Subcutaneous adipose tissue (tissue), 4 donors: Measurements from ENCODE around the gene CBLC. TPM values are rescaled to one million over a fixed set of nuclear protein-coding genes. Genes with fewer than 3 reads are reported as not detected.

Experiments used
- CTCF ChIP-seq: fragments of 450-650 bp; IDR thresholded peaks from one replicate; pipeline ENCODE4 v1.5.1; 2016; ENCODE audit warnings: low read depth, mild to moderate bottlenecking, control low read depth, antibody characterized with exemption, moderate library complexity
- total RNA-seq, 4 donors: library from RNA; depleted of rRNA; stranded (reverse); fragments of >200 nt; gene quantifications; one replicate each; pipeline ENCODE4 v1.1.0, GENCODE V29; 2016

The CBLC gene
- total RNA-seq, 4 donors from 2014 or later = not detected

- TF ChIP-seq CTCF = no peak
These were observed 24.7 kb upstream of the CBLC start for GRCh38 chr19:44752816-44753625.

- TF ChIP-seq CTCF = no peak
These were observed 24.1 kb upstream of the CBLC start for GRCh38 chr19:44753626-44753931.

GRCh38 chr19:44753932-44754749, 23.5 kb upstream of the CBLC start:
- no peak for TF ChIP-seq CTCF

GRCh38 chr19:44754750-44755080, 23.0 kb upstream of the CBLC start:
- no peak for TF ChIP-seq CTCF

GRCh38 chr19:44755219-44755618, 22.5 kb upstream of the CBLC start:
- no peak for TF ChIP-seq CTCF

- no peak for TF ChIP-seq CTCF
These were observed 21.6 kb upstream of the CBLC start for GRCh38 chr19:44756089-44756562.

- no peak for TF ChIP-seq CTCF
These were observed 20.5 kb upstream of the CBLC start for GRCh38 chr19:44757057-44757734.
